GM18858 (cell line): ENCODE results near the gene P3H2.

Experiments
- ATAC-seq: cut with Tn5 transposase; IDR thresholded peaks from one replicate; pipeline ENCODE4 v1.9.1; 2021; ENCODE audit not compliant: unreplicated experiment

The P3H2 gene

DNA sequence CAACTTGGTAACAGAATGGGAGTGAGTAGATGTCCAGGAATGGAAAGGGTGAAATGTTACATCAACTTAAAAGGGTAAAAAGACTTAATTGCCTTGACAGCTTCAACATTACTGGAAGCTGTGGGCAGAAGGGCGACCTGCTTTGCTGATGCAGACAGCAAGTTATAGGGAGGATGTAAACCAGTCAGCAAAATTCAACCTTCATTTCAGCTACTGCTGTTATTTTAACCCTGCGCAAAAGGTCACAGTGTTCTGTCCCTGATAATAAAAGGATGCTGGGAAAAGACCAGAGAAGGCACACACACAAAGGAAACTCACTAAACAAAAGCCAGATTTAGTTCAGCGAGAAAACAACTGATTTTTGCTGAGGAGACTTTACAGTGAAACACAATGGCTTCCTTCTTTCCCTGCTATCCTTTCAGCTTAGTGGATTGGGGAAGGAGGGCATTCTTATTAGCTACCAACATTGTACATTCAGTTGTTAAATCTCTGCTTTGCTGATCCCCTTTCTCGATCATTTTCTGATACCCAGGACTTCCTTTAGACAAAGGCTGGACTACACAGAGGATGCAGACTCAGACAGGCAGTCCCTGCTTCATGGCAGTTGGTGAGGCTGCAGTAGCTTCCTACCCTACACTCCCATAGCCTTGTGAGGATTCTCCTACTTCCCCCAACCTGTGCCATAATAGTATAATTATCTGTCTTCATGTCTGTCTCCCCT lies 62.0 kb downstream of the P3H2 start:
- ATAC-seq, result no peak

- ATAC-seq, result no peak
Observed at GRCh38 chr3:190056742-190057141, 64.0 kb downstream of the P3H2 start.

DNA sequence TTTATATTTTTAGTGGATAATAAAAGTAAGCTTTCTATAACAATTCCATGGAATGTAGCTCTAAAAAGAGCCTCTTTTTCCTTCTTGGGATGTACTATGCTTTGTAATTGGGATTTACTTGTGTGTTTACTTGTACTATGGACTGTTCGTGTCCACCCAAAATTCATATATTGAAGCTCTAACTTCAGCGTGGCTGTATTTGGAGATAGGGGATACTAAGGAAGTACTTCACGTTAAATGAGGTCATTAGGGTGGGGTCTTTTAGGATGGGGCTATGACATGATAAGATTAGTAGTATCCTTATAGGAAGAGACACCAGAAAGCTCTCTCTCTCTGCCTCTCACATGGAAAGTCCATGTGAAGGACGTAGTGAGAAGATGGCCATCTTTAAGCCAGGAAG lies 64.9 kb downstream of the P3H2 start:
- no peak for ATAC-seq

GRCh38 chr3:190053919-190054672 lies 66.6 kb downstream of the P3H2 start:
- ATAC-seq, result no peak

DNA sequence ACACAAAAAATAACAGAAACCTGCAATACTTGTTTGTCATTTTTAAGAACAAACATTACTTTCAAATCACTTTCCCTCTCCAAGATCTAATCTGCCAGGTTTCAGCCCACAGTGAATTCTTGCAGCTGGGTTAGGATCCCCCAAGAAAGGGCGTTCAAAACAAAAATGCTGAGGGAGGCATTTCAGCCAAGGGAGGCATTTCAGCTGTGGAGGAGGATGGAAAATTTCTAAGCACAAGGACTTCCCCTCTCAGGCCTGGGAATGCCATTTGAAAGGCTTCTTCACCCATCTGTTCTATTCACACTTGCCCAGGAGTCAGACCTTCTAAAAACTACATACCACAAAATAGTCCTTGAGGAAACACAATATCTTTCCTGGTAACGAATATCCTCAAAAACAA lies 69.1 kb downstream of the P3H2 start:
- no peak for ATAC-seq

DNA sequence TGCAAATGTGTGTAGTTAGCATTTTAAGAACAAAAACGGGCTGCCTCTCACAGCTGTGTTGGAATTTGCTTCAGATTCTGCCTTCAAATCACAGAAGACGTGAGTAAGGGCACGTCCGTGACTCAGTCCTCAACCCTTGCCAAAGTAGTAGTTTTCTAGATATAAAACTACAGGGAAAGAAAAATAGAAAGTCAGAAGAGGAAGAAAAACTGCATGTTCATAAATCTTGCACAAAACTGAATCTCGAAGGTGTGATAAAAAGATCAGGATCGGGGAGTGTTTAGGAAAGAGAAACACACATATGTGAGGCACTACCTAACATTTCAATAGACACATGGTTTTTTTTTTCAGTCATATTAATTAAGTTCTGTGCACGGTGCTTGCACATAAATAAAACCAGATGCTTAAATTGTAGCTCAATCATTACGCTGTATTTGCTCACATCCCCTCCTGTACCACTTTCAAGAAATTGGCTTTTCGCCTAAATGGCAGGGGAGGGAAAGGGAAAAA lies 71.7 kb downstream of the P3H2 start:
- ATAC-seq, result no peak

DNA sequence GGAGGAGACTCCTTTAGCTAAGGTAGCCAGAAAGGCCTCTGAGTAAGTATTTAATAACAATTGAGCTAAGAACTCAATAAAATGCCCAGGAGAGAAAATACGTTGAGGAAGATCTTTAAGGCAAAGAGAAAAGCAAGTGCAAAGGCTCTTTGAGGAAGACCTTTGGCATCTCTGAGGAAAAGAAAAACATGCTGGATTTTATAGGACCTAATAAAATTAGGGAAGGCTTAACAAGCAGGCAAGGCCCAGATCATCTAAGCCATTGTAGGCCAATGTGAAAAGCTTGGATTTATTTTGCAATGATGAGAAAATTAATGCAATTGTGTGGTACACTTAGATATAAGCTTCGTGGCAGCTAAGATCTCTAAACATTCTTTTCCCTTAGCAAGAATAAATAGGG lies 75.7 kb downstream of the P3H2 start:
- no peak for ATAC-seq

GRCh38 chr3:190044142-190044541 lies 76.6 kb downstream of the P3H2 start:
- ATAC-seq, result no peak

- no peak for ATAC-seq
Observed at GRCh38 chr3:190043741-190044140, 77.0 kb downstream of the P3H2 start.

- ATAC-seq, result no peak
Observed at GRCh38 chr3:190042558-190042957, 78.1 kb downstream of the P3H2 start.

DNA sequence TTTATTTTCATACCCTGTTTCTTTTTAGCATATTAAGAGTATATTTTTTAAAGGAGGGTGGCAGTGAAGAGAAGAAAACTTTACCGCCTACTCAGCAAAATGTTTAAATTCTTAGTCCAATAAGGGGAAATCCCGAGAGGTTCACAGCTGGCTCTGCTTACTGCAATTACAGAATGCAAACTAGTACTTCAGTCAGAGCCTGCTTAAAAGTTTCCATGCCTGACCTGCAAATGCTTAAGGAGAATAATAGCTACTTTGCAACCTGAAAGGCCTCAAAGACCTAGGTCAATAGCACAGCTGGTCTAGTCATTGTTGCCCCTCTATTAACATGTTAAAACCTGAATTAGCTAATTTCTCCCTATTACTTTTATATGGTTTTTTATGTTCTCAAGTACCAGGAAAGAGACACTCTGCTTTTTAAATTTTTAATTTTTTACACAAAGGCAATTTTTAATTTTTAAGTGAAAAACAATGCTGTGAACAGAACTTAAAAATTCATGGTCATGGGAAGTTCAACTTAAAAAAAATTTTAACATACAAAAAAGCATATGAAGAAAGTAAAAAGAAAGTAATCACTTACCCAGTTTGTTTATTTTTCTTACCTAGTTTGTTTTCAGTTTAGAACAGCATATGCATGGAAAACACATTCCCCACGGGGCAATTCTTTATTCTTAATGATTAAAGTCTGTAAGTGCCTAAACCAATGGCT lies 79.2 kb downstream of the P3H2 start:
- ATAC-seq, result peak; percentile 78

- no peak for ATAC-seq
Observed at GRCh38 chr3:190040145-190040544, 80.6 kb downstream of the P3H2 start.

DNA sequence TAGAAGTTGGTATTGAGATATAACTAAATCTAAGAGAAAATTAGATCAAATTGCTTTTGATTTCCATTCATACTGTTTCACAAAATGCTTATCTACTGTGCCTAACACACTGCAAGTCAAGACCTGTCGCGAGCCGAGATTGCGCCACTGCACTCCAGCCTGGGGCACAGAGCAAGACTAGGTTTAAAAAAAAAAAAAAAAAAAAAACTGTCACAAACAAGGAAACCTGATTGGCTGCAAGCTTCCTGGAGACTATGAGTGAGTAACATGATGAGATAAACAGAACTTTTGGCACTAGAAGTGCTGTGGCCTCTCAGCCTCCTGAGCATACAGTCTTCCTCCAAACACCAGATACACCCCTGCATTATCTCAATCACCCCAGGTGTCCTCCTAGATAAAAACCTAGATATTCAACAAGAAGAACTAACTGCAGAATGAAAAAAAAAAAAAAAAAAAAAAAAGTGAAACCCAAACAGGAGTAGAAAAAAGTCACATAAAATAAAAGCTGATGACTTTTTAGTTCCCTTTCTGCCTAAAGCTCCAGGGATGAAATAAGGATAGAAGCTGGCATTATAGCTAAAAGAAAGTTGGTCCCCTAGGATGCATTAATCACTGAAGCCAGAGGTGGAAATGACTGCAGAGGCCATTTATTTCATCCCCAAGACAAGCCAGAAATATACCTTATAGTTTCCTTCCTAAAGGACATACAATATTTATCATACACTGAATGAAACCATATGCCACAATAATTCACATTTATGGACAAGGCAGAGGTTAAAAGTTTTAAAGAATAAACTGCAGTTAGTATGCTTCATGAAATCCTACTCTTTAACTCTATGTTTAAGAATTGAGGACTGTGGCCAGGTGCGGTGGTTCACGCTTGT lies 82.4 kb downstream of the P3H2 start:
- no peak for ATAC-seq

- no peak for ATAC-seq
Observed at GRCh38 chr3:190036631-190037030, 84.1 kb downstream of the P3H2 start.

DNA sequence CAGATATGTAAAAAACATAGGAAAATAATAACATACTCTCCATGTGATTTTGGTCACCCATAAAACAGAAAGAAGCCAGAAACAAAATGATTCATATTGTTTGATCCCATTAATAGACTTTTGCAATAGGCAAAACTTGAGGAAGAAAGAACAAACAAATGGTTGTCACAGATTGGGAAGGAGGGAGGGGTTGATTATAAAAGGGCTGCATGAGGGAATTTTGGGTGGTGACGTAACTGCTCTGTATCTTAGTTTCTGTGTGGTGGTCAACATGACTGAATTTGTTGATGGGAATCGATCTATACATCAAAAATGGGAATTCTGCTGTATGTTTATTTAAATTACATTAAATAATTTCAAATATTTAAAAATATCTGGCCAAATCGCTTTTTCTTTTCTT lies 86.3 kb downstream of the P3H2 start:
- ATAC-seq, result no peak

- ATAC-seq, result no peak
Observed at GRCh38 chr3:190032923-190033322, 87.8 kb downstream of the P3H2 start.

- ATAC-seq, result no peak
Observed at GRCh38 chr3:190031887-190032752, 88.6 kb downstream of the P3H2 start.

DNA sequence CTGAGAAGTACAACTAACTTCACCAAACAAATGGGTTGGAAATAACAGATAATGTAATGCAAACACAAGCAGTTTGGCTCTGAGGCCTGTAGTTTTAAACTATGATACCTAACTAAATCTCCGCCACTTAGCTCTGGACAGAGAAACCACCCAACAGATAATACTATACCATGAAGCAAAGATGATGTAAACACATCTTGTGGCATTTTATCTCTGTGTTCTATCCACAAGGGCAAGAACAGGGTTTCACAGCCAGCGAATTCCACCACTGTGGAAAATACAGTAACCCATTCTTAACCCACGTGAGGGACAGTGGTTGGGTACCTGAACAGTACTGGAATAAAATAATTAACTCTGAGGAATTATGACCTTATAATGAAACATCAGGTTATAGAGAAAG lies 93.6 kb downstream of the P3H2 start:
- ATAC-seq, result no peak

- ATAC-seq, result no peak
Observed at GRCh38 chr3:190026154-190026553, 94.5 kb downstream of the P3H2 start.

GRCh38 chr3:190024912-190025311 lies 95.8 kb downstream of the P3H2 start:
- no peak for ATAC-seq
